GM19238 (cell line): ENCODE measurements around the gene KLK5.
A peak's percentile ranks its signal among the peaks of the same experiment; 100 is the strongest.
"Not testable (repeated sequence)": the region's sequence is repeated elsewhere in the genome, so short reads cannot be mapped to it uniquely, and the experiment has no call there.

Source experiments
- DNase-seq: peaks from one replicate; pipeline ENCODE4 v3.0.0; 2011; ENCODE audit warnings: low spot score; ENCODE audit not compliant: insufficient read length

KLK5 gene

DNA sequence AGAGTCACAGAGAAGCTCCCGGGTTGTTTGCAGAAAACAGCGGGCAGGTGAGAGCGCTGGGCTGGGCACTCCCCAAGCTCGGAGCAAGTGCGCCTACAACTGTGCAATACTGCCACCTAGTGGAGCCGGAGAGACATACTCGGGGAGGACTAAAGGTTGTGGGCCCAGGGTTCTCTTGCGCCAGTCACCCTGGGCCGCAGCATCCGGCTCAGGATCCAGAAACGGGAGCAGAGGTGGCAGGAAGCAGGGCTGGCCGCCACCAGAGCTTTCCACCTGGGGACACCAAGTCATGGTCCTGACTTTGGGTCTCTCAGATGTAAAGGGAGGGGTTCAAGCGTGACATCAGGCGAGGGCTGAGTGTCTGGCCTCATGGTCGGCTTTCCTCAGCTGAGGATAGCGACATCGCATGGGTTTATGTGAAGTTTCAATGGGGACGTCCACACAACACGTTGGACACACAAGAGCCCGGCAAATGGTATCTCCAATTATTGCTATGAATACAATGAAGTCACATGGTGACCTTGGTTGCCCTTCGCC, 30.5 kb downstream of the KLK5 start:
- DNase-seq = peak; percentile 81

DNA sequence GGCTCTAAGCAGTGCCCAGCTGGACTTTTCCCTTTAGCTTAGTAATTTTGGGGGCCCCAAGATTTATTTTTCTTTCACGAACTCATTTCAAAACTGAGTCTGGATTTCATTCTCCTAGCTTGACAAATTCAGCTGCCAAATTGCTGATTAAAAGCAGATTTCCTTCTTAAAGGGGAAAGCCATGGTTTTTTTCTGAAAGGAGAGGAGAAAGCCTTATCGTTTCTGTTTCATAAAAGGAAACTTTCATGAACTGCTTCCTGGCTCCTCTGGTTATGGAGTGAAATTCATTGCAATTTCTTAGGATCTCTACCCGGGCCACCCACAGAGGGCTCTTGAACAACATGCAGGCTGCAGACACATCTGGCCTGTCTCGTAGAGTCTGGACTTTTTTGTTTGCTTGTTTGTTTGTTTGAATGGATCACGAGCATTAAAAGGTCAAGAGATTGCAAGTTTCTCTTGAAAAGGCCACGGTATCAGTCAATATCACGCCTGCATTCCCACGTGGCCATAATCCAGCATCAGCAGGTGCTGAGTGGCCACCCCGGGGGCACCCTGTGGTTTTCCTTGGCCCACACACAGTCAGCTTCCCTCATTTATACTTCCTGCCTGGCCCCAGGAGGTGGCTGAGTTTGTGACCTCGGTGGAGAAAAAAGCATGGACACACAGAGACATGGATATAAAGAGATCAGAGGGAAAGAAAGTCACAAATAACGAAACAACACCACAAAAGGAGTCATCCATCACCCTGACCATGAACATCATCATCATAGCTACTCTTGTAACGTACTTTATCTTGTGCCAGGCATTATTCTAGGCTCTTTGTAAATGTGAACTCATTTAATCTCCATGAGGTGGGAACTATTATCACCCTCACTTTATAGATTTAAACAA, 31.2 kb downstream of the KLK5 start:
- no peak for DNase-seq

DNA sequence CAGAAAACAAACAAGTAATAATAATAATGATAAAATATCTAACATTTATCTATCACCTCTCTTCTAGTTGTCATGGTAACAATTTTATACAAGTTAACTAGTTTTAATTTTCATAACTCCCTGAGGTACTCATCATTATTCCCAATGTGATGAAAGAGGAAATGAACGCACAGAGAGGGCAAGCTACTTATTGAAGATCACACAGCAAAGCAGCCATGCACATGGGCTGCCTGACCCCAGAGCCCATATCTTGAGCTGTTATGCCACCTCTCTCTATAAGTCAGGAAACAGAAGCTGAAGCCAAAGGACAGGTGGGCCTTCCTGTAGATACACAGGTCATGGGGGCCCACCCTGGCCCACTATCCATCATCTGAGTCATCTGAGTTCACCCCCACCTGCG, 36.8 kb downstream of the KLK5 start:
- no peak for DNase-seq

DNA sequence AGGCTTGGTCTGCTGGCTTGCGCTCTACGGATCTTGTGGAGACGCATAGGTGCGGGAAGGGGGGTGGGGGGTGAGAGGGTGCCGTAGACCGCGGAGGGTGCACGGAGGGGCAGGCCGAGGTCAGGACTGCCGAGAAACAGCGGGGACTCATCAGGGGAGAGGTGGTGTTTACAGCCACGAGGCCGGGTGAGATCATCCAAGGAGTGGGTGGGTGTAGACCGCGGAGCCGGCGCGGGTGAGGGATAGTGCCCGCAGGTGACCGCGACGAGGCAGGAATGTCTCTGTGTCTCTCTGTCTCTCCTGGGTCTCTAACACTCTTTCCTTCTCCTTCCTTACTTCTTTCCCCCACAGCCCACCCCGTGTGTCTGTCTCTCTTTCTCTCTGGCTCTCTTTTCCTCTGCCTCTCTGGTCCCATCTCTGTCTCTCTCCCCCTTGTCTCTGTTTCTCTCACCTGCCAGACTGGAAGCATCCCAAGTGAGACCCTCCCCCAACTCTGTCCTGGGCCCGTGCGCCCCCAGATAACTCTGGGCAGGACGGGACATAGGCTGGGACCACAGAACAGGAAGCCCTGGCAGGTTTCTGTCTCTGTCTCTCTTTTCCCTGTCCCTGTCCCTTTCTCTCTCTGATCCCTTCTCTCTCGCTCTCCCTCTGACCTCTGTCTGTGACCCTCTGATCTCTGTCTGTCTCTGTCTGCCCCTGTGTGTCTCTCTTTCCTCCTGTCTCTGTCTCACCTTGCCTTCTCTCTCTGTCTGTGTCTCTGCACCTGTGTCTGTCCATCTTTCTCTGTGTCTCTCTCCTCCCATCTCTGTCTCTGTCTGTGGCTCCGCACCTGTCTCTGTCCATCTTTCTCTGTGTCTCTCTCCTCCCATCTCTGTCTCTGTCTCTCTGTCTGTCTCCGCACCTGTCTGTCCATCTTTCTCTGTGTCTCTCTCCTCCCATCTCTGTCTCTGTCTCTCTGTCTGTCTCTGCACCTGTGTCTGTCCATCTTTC, 39.8 kb downstream of the KLK5 start:
- DNase-seq = no peak

DNA sequence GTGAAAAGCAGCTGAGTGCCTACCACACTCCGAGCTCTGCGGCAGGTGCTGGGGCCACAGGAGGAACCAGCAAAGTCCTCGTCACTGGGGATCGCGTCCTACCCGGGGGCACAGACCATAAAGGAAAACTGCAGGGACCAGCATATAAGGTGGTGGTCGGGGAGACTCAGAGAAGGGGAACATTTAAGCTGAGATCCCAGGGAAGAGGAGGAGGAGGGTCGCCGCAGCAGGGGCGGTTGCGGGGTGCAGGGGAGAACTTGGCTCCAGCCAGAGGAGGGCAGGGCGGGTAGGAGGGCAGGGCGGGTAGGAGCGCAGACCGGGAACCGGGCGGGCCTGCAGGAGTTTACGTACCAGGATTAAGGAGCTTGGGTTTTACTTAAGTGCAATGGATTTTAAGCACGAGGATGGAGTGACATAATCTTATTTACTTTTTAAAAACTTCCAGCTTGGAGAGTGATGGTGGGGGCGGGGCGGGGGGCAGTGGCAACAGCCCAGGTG, 40.7 kb downstream of the KLK5 start:
- no peak for DNase-seq

DNA sequence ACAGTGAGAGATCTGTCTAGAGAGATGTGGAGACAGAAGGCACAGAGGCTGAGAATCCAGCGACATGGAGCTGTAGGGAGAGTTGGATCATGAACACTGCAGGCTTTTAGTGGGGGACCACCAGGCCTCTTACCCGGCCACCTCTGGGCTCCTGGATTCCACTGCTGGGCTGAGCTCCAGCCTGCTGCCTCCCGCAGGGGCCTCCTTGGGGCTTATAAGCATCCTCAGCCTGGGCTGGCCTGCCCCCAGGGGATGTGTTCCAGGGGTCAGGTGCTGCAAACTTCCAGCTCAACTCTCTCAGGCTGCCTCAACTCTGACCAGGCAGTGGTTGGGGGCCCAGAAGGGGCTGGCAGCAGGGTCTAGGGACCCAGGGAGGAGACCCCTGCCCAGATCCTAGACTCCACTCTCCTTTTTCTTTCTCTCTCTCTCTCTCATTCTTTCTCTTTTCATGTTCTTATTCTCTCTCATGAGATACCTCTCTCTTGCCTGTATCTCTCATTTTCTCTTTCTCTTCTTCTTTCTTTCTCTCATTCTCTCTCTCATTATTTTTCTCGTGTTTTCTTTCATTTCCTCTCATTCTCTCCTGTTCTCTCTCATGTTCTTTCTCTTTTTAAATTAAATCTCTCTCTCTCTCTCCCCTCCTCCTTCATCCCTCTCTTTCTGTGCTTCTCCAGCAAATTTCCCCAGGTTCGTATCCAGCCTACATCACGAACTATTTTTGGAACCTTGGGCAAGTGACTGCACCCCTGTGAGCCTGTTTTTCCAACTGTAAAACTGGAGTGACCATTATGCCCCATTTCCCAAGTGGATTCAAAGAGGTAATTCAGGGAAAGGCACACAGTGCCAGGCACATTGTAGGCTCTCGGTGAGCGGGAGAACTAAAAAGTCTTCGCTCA, 41.4 kb downstream of the KLK5 start, which contains the start of gene KLK4:
Gene KLK4, minus strand, starts transcription at position 190 of the 896 bp plus-strand sequence. CDS start 657 bp downstream, outside the sequence.
- no peak for DNase-seq

DNA sequence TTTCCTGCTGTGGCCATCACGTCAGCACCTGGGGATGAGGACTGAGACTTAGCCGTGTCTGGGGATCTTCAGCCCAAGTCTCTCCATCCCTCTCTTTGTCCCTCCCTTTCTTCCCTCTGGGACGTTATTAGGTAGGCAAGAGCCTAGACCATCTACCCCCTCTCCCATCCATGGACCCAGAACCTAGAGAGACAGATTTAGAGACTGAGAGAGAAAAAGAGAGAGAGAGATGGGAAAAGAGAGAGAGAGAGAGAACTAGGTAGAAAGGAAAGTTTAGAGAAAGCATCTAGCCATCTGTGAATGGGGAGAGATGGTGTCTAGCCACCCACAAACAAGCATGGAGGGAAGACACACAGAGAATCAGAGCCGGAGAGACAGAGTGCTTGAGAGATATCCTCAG, 42.1 kb downstream of the KLK5 start:
- DNase-seq = no peak

DNA sequence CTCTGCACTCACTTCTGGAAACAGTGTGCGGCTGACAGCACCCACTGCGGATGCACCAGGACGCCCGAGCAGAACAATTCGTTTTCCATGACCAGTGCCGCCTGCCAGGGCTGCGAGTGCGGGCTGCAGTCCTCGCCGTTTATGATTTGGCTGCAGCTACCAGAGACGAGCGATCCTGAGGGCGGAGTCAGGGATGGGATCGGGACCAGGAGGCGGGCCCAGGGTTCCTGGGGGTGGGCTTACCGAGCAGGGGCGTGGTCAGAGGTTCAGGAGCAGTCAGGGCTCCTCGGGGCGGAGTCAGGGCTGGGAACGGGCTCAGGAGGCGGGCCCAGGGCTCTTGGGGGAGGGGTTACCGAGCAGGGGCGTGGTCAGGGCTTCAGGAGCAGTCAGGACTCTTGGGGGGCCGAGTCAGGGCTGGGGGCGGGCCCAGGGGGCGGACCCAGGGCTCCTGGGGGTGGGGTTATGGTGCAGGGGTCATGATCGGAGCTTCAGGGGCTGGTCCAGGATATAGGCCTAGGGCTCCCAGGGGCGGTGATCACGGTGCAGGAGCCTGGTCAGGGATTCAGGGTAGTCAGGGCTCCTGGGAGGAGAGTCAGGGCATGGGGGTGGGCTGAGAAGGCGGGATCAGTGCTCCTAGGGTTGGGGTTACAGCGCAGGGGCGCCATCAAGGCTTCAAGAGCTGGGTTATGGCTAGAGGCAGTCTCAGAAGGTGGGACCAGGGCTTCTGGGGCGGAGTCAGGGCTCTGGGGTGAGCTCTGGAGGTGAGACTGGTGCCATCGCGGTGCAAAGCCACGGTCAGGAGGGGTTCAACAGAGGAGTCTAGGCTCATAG, 43.4 kb downstream of the KLK5 start:
- DNase-seq = peak; percentile 63

DNA sequence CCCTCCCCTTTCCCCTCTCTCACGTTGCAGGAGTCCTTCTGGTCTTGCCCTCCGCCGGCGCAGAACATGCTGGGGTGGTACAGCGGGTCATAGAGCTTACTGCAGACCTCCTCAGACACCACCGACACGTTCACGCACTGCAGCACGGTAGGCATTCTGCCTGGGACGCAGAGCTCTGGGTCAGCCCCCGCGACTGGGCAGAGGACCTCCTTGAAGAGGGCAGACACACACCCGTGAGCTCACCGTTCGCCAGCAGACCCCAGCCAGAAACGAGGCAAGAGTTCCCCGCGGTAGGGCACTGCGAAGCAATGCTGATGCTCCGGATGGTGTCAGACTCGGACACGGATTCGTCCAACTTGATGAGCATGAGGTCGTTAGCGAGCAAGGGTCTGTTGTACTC, 44.5 kb downstream of the KLK5 start:
- DNase-seq = no peak

DNA sequence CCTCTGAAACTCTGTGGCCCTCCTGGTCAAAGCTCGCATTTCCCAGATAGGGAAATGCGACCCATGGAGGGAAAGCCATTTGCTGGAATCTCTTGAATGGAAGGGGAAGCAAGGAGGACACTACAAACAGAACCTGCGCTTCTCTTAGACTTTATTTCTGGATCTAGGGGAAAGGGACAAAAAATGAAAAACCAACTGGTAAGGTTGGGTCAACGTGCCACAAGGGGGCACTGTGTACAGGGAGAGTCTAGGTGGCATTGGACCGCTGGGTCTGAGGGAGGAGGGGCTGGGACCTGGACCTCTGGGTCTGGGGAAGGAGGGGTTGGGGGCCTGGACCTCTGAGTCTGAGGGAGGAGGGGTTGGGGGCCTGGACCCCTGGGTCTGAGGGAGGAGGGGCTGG, 46.6 kb downstream of the KLK5 start:
- no peak for DNase-seq

DNA sequence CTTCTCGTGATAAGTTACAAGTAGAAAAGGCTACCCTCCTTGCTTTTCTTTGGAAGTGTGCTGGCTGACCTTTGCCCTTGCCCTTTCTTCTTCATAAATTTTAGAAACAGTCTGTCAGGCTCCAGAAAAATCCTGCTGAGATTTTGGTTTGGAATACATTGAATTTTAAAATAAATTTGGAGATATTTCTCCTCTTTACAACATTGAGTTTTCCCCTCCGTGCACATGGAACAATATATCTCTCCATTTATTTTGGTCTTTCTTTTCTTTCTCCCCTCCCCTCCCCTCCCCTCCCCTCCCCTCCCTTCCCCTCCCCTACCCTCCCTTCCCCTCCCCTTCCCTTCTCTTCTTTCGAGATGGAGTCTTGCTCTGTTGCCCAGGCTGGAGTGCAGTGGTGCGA, 50.2 kb downstream of the KLK5 start:
- no peak for DNase-seq

DNA sequence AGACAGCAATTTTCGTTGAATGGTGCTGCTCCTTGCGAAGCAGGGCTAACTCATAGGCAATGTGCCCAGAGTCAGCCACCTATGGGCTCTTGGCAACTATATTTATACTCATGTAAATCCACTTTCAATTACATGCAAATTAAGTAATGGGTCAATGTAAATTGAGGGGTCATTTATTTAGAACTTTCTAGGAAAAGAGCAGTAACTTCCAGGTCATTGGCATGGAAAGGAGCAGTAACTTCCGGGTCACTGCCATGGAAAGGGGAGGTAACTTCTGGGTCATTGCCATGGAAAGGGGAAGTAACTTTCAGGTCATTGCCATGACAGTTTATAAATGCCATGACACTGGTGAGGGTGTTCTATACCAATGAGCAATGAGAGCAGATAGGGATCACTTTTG, 53.3 kb downstream of the KLK5 start:
- no peak for DNase-seq

DNA sequence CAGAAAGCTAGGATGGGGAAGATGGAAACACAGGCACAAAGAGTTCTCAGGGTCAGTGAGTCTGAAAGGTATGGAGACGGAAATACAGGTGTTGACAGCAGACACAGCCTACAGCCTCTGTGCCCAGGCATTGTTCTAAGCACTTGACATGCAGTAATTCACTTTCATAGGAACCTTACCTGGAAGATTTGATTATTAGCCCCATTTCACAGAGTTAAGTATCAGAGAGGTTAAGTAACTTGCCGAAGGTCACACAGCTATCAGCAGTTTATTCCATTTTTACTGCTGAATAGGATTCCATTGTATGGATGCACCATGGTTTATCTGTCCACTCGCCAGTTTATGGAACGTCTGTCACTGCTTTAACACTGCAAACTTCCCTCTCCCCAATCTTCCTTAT, 54.8 kb downstream of the KLK5 start:
- DNase-seq = no peak

DNA sequence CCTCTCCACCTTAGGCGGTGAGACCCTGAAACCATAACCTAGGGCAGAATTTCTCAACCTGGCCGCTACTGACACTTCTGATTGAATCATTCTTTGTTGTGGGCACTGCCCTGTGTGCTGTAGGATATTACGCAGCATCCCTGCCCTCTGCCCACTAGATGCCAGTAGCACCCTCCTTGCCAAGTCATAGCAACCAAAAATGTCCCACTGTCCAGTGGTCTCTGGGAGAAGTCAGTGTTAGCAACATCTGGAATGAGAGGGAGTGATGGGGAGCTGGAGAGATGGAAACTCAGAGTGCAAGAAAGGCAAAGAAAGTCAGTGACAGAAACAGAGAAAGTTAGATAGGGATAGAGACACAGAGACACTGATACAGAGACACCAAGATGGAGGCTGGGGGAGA, 55.2 kb downstream of the KLK5 start:
- no peak for DNase-seq

DNA sequence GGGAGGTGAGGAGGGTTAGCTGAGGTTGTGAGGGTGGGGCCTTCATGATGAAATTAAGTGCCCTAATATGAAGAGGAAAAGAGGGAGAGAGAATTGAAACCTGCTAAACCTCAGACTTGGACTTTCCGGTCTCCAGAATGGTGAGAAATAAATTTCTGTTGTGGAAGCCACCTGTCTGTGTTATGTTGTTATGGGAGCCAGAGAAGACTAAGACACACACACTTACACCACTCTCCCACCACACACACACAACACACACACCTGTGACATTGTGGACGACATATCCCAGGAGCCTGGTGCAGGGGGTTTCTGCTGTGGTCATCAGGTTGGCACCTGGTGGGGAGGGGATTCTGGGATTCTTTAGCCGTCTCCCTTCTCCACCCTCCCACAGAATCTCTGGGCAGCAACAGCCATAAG, 55.6 kb downstream of the KLK5 start:
- no peak for DNase-seq

DNA sequence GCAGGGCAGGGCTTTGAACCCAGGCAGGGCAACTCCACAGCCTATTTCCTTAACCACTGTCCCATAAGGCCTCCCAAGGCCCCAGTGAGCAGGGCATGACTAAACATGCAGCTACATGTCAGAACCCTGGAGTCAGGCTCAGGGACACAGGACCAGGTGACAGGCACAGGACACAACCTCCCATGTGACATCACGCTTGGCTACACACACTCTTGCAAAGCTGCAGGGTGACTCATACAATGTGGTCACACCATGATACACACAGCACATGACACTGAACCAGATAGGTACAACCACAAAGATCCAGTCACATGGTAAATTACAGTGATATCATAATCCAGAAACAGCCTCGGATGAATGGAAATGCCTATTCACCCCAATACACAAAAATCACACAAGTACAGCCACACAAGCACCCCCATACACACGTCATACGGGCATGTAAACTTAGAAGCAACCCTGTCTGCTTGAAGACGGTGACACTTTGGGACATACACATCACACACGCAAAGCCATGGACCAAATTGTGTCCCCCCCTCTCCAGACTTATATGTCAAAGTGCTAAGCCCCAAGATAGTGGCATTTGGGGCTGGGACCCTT, 56.1 kb downstream of the KLK5 start:
- DNase-seq = peak; percentile 64

DNA sequence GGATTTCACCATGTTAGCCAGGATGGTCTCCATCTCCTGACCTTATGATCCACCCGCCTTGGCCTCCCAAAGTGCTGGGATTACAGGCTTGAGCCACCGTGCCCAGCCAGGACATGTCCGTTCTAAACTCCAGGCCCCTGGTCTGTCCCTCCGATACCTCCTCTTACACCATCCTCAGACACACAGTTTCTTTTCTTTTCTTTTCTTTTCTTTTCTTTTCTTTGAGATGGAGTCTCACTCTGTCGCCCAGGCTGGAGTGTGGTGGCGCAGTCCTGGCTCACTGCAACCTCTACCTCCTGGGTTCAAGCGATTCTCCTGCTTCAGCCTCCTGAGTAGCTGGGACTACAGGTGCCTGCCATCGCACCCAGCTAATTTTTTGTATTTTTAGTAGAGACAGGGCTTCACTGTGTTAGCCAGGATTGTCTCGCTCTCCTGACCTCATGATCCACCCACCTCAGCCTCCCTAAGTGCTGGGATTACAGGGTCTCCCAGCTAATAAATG, 56.7 kb downstream of the KLK5 start:
- not testable (repeated sequence) for DNase-seq

DNA sequence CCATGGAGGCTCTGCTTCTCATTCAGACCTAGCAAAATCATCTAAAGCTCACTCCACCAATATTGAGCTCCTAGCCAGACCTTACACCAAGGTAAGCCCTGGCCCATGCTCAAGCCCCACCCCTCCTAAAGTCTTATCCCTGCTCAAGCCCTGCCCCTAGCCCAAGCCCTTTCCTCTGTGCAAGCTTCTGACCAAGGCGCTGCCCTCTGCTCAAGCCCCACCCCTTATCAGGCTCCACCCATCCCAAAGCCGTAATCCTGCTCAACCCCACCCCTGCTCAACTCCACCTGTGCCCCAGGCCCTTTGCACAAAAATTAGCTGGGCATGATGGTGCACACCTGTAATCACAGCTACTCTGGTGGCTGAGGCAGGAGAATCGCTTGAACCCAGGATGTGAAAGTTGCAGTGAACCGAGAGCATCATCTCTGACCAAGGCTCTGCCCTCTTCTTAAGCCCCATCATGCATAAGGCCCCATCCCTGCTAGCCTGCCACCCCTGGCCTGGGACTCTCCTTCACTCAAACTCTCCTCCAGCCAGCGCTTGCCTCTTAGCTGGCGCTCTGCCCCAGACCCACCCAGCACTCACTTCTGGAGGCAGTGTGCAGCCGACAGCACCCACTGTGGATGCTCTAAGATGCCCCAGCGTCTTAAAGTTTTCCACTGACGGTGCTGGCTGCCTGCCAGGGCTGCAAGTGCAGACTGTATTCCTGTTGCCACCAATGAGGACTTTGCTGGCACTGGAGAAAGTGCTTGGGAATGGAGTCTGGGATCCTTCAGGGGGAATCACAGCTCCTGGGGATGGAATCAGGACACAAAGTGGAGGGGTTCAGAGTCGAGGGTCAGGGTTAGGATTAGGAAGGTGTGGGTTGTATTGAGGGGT, 58.1 kb downstream of the KLK5 start:
- DNase-seq = no peak
